Endothelial cell (in vitro differentiated cells): ENCODE results near the gene CUBN. TPM values are rescaled to one million over a fixed set of nuclear protein-coding genes. Genes with fewer than 3 reads are reported as not detected.

Source experiments
- DNase-seq: peaks from one replicate; pipeline ENCODE4 v3.0.0; 2021; ENCODE audit warnings: low spot score
- H3K27ac Mint-ChIP-seq: one replicate; pipeline ENCODE4 v1.8.0; 2021; ENCODE audit warnings: mixed read lengths, inconsistent platforms; ENCODE audit not compliant: unreplicated experiment
- H3K27me3 Mint-ChIP-seq: one replicate; pipeline ENCODE4 v1.8.0; 2021; ENCODE audit warnings: mild to moderate bottlenecking, moderate library complexity, mixed read lengths, inconsistent platforms; ENCODE audit not compliant: unreplicated experiment
- H3K36me3 Mint-ChIP-seq: one replicate; pipeline ENCODE4 v1.8.0; 2021; ENCODE audit warnings: mild to moderate bottlenecking, low read depth, mixed read lengths, inconsistent platforms; ENCODE audit not compliant: unreplicated experiment
- H3K4me1 Mint-ChIP-seq: one replicate; pipeline ENCODE4 v1.8.0; 2021; ENCODE audit warnings: mild to moderate bottlenecking, mixed read lengths, inconsistent platforms; ENCODE audit not compliant: unreplicated experiment
- H3K4me3 Mint-ChIP-seq: one replicate; pipeline ENCODE4 v1.8.0; 2021; ENCODE audit warnings: mild to moderate bottlenecking, mixed read lengths, inconsistent platforms; ENCODE audit not compliant: unreplicated experiment
- H3K9me3 Mint-ChIP-seq: one replicate; pipeline ENCODE4 v1.8.0; 2021; ENCODE audit warnings: mixed read lengths, inconsistent platforms; ENCODE audit not compliant: unreplicated experiment
- total RNA-seq: library from RNA; stranded (reverse); fragmentation: NEBNext Ultra II Directional; extraction: Animal tissue kit (Norgen Biotek cat#: 25700); gene quantifications from one replicate; pipeline ENCODE4 v1.2.1, GENCODE V29; 2021; ENCODE audit not compliant: unreplicated experiment
- TF ChIP-seq, protein P1 (sequence below): fragments of 200-600 bp; sonication (generic); IDR thresholded peaks from one replicate; pipeline ENCODE4 v1.5.0; 2021; ENCODE audit warnings: antibody characterized with exemption; ENCODE audit not compliant: unreplicated experiment

The CUBN gene
- total RNA-seq, 1 donor from 2014 or later = 8.8 TPM

DNA sequence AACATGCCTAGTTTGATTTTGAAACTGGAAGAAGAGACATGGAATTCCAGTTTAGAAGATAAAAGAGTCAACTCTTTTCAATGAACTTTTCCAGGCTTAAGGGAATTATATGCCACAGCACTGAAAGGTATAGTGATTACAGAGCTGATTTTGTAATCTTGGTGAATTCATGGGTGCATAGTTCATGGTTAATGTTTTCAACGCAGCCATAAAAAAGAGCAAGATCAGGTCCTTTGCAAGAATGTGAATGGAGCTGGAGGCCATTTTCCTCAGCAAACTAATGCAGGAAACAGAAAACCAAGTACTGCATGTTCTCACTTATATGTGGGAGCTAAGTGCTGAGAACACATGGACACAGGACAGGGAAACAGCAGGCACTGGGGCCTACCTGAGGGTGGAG is 94.2 kb downstream of the CUBN start:
- no peaks in the 10 kb centered on the region for H3K9me3 Mint-ChIP-seq
- peaks cover 25% of the 10 kb centered on the region for H3K4me1 Mint-ChIP-seq
- no peak overlapping the region for H3K4me3 Mint-ChIP-seq
- H3K27me3 Mint-ChIP-seq = peaks cover 1% of the 10 kb centered on the region
- peaks cover 4% of the 10 kb centered on the region for H3K36me3 Mint-ChIP-seq
- no peak overlapping the region for H3K27ac Mint-ChIP-seq
- TF ChIP-seq, protein P1, sequence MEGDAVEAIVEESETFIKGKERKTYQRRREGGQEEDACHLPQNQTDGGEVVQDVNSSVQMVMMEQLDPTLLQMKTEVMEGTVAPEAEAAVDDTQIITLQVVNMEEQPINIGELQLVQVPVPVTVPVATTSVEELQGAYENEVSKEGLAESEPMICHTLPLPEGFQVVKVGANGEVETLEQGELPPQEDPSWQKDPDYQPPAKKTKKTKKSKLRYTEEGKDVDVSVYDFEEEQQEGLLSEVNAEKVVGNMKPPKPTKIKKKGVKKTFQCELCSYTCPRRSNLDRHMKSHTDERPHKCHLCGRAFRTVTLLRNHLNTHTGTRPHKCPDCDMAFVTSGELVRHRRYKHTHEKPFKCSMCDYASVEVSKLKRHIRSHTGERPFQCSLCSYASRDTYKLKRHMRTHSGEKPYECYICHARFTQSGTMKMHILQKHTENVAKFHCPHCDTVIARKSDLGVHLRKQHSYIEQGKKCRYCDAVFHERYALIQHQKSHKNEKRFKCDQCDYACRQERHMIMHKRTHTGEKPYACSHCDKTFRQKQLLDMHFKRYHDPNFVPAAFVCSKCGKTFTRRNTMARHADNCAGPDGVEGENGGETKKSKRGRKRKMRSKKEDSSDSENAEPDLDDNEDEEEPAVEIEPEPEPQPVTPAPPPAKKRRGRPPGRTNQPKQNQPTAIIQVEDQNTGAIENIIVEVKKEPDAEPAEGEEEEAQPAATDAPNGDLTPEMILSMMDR = no peak
- DNase-seq = no peak

DNA sequence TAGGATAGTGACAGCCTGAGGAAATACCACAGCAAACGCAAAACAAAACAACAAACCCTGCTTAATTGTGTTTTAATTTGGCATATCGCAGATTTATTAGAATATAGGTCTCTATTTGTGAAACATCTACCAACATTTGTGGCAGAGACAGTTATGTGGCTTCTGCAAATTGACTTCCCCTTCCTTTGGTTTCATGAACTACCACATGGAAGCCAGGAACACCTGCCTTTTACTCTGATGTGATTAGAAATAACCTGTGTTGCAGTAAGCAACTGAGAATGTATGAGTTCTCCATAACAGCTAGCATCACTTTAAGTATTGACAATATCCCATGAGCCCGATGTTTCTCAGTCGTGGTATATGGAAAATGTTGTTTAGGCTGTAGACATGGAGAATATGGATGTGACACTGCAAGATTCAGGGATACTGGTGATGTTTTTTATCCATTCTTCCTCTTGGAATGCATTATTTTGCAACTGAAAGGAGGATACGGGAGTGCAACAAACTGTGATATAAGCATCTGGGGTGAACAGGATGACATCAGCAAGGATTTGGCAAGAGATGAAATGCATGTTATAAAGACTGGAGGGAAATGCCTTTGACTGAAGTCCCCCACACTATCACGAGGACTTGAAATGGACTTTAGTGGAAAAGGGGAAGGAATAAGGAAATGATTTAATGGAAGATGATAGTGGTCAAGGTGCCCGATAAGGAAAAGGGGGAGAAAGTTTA is 95.9 kb downstream of the CUBN start:
- Mint-ChIP-seq H3K9me3 (no peaks in the 10 kb centered on the region), H3K27me3 (peaks cover 1% of the 10 kb centered on the region), H3K4me3 (no peak overlapping the region), H3K4me1 (peaks cover 38% of the 10 kb centered on the region), H3K36me3 (peaks cover 4% of the 10 kb centered on the region), H3K27ac (no peak overlapping the region)
- TF ChIP-seq, protein P1 = no peak
- DNase-seq = no peak

DNA sequence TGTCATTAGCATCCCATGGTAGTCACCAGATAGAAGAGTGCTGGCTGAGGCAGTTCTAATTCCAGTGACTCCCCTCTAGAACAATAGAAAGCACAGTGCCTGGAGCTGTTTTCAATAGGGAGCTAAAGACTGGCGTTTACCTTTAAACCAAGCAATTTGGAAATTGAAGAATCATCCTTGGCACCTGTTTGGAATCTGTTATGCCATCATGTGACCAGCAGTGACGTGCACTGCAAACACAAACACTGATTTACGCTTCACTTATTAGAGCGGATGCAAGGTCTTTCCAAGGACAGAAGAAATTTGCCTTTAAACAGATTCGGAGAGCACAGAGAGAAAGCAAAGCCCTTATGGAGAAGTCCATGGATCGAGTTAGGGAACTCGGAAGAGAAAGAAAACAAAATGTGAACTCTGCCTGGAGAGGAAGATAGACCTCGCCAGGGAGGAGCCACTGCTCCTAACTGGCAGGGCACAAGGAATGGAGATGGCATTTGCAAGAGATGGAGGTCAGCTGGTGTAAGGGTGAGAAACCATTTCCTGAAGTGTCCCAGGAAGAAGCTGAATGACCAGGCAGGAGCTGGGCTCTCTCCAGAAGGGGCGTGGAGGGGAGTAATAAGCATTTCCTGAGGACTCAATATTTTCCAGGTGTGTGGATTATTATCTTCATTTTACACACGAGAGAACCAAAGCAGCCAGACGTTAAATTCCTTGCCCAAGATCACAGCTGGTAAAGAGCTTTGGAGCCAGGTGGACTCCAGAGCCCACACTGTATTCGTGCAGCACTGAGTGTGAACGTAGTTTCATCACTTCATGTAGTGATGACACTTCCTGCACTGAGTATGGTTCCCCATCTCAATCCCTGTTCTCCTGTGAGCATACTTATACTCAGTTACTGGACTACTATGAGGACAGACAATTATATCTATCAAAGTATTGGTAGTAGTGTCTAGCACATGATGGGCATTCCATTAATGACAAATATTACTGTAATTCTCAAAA is 97.7 kb downstream of the CUBN start:
- Mint-ChIP-seq H3K27ac (no peak overlapping the region), H3K9me3 (no peaks in the 10 kb centered on the region), H3K4me3 (no peak overlapping the region), H3K27me3 (peaks cover 1% of the 10 kb centered on the region), H3K4me1 (peaks cover 47% of the 10 kb centered on the region), H3K36me3 (no peaks in the 10 kb centered on the region)
- TF ChIP-seq, protein P1 = no peak
- no peak for DNase-seq

DNA sequence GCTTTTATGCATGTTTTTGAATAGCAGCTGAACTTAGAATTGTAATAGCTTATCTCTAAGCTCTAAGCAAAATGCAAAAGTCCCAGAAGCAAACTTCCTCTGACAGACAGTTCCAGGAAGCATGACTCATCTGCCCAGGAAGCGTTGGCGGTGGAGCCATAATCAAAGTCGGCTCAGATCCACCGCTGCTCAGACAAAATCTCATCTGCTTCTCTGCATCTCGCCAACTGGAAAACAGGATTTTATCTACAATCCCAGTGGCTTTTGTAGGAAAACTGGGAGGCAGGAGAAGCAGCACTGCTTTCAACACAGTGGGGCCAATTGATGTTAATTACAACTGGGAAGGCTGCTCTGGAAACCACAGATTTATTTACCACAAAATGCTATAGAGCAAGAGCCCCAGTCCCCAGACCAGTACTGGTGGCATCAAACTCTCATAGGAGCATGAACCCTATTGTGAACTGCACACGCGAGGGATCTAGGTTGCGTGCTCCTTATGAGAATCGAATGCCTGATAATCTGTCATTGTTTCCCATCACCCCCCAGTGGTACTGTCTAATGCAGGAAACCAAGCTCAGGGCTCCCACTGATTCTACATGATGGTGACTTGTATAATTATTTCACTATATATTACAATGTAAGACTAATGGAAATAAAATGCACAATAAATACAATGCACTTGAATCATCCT is 99.9 kb downstream of the CUBN start:
- Mint-ChIP-seq H3K27ac (peak overlapping the region; percentile 95), H3K36me3 (no peaks in the 10 kb centered on the region), H3K4me1 (peaks cover 56% of the 10 kb centered on the region), H3K27me3 (no peaks in the 10 kb centered on the region), H3K4me3 (no peak overlapping the region), H3K9me3 (no peaks in the 10 kb centered on the region)
- TF ChIP-seq, protein P1 = no peak
- peak; percentile 55 for DNase-seq
